Endothelial cell (in vitro differentiated cells): ENCODE data around the gene KDM6B. TPM values are rescaled to one million over a fixed set of nuclear protein-coding genes. Genes with fewer than 3 reads are reported as not detected.
A peak's percentile ranks its signal among the peaks of the same experiment; 100 is the strongest.

Source experiments
- DNase-seq: peaks from one replicate; pipeline ENCODE4 v3.0.0; 2021; ENCODE audit warnings: low spot score
- H3K27ac Mint-ChIP-seq: one replicate; pipeline ENCODE4 v1.8.0; 2021; ENCODE audit warnings: mixed read lengths, inconsistent platforms; ENCODE audit not compliant: unreplicated experiment
- H3K27me3 Mint-ChIP-seq: one replicate; pipeline ENCODE4 v1.8.0; 2021; ENCODE audit warnings: mild to moderate bottlenecking, moderate library complexity, mixed read lengths, inconsistent platforms; ENCODE audit not compliant: unreplicated experiment
- H3K36me3 Mint-ChIP-seq: one replicate; pipeline ENCODE4 v1.8.0; 2021; ENCODE audit warnings: mild to moderate bottlenecking, low read depth, mixed read lengths, inconsistent platforms; ENCODE audit not compliant: unreplicated experiment
- H3K4me1 Mint-ChIP-seq: one replicate; pipeline ENCODE4 v1.8.0; 2021; ENCODE audit warnings: mild to moderate bottlenecking, mixed read lengths, inconsistent platforms; ENCODE audit not compliant: unreplicated experiment
- H3K4me3 Mint-ChIP-seq: one replicate; pipeline ENCODE4 v1.8.0; 2021; ENCODE audit warnings: mild to moderate bottlenecking, mixed read lengths, inconsistent platforms; ENCODE audit not compliant: unreplicated experiment
- H3K9me3 Mint-ChIP-seq: one replicate; pipeline ENCODE4 v1.8.0; 2021; ENCODE audit warnings: mixed read lengths, inconsistent platforms; ENCODE audit not compliant: unreplicated experiment
- CTCF ChIP-seq: fragments of 200-600 bp; sonication (generic); IDR thresholded peaks from one replicate; pipeline ENCODE4 v1.5.0; 2021; ENCODE audit warnings: antibody characterized with exemption; ENCODE audit not compliant: unreplicated experiment
- total RNA-seq: library from RNA; stranded (reverse); fragmentation: NEBNext Ultra II Directional; extraction: Animal tissue kit (Norgen Biotek cat#: 25700); gene quantifications from one replicate; pipeline ENCODE4 v1.2.1, GENCODE V29; 2021; ENCODE audit not compliant: unreplicated experiment

Gene KDM6B
- total RNA-seq, 1 donor from 2014 or later: 47.4 TPM

- no peak overlapping the region for H3K27ac Mint-ChIP-seq
- H3K4me3 Mint-ChIP-seq: no peak overlapping the region
- H3K36me3 Mint-ChIP-seq: no peaks in the 10 kb centered on the region
- H3K4me1 Mint-ChIP-seq: peaks cover 7% of the 10 kb centered on the region
- no peak for TF ChIP-seq CTCF
- H3K9me3 Mint-ChIP-seq: no peaks in the 10 kb centered on the region
- peaks cover 6% of the 10 kb centered on the region for H3K27me3 Mint-ChIP-seq
- DNase-seq: no peak
These were observed 41.4 kb upstream of the KDM6B start for GRCh38 chr17:7792611-7793010.

GRCh38 chr17:7794075-7794663 lies 39.8 kb upstream of the KDM6B start:
- DNase-seq: no peak
- H3K9me3 Mint-ChIP-seq: no peaks in the 10 kb centered on the region
- H3K4me1 Mint-ChIP-seq: peaks cover 9% of the 10 kb centered on the region
- H3K27ac Mint-ChIP-seq: peak overlapping the region; percentile 64
- peaks cover 7% of the 10 kb centered on the region for H3K27me3 Mint-ChIP-seq
- TF ChIP-seq CTCF: no peak
- no peak overlapping the region for H3K4me3 Mint-ChIP-seq
- H3K36me3 Mint-ChIP-seq: no peaks in the 10 kb centered on the region

- H3K4me1 Mint-ChIP-seq: peaks cover 10% of the 10 kb centered on the region
- no peaks in the 10 kb centered on the region for H3K9me3 Mint-ChIP-seq
- no peak for DNase-seq
- TF ChIP-seq CTCF: no peak
- no peak overlapping the region for H3K27ac Mint-ChIP-seq
- no peaks in the 10 kb centered on the region for H3K36me3 Mint-ChIP-seq
- H3K4me3 Mint-ChIP-seq: no peak overlapping the region
- H3K27me3 Mint-ChIP-seq: peaks cover 14% of the 10 kb centered on the region
These were observed 36.0 kb upstream of the KDM6B start for GRCh38 chr17:7797976-7798375.

- Mint-ChIP-seq H3K9me3 (no peaks in the 10 kb centered on the region), H3K36me3 (no peaks in the 10 kb centered on the region), H3K4me3 (no peak overlapping the region), H3K4me1 (peaks cover 11% of the 10 kb centered on the region), H3K27me3 (peaks cover 14% of the 10 kb centered on the region), H3K27ac (no peak overlapping the region)
- no peak for DNase-seq
- no peak for TF ChIP-seq CTCF
These were observed 35.2 kb upstream of the KDM6B start for GRCh38 chr17:7798839-7799238.

- no peaks in the 10 kb centered on the region for H3K36me3 Mint-ChIP-seq
- no peak for TF ChIP-seq CTCF
- H3K27me3 Mint-ChIP-seq: peaks cover 10% of the 10 kb centered on the region
- no peaks in the 10 kb centered on the region for H3K9me3 Mint-ChIP-seq
- peak overlapping the region; percentile 37 for H3K4me3 Mint-ChIP-seq
- no peak overlapping the region for H3K27ac Mint-ChIP-seq
- DNase-seq: no peak
- peaks cover 9% of the 10 kb centered on the region for H3K4me1 Mint-ChIP-seq
These were observed 30.0 kb upstream of the KDM6B start for GRCh38 chr17:7803981-7804380.
